SK-N-SH treated with all-trans-retinoic acid at 6 μM for 48 hours (cell line): Measurements from ENCODE around the gene RGL3.

Source experiments
- ARNTL ChIP-seq: fragments of 450-650 bp; formaldehyde crosslinking; IDR thresholded peaks from 2 replicates; pipeline ENCODE4 v1.5.0; 2020; ENCODE audit warnings: low read depth, mild to moderate bottlenecking, moderate library complexity, borderline replicate concordance
- BACH2 ChIP-seq: fragments of 250-450 bp; sonication (Bioruptor Pico); IDR thresholded peaks from 2 replicates; pipeline ENCODE4 v1.9.0; 2021; ENCODE audit warnings: mild to moderate bottlenecking, borderline replicate concordance
- CREB5 ChIP-seq: fragments of 250-450 bp; sonication (Bioruptor Pico); IDR thresholded peaks from 2 replicates; pipeline ENCODE4 v1.5.1; 2020; ENCODE audit warnings: low read depth, mild to moderate bottlenecking, moderate library complexity
- CSDC2 ChIP-seq: fragments of 250-450 bp; sonication (Bioruptor Pico); IDR thresholded peaks from 2 replicates; pipeline ENCODE4 v1.5.0; 2020; ENCODE audit warnings: mild to moderate bottlenecking, moderate library complexity
- ESRRG ChIP-seq: fragments of 250-450 bp; sonication (Bioruptor Pico); IDR thresholded peaks from 2 replicates; pipeline ENCODE4 v1.6.1; 2021; ENCODE audit warnings: mild to moderate bottlenecking
- GLIS3 ChIP-seq: fragments of 250-450 bp; sonication (Bioruptor Pico); IDR thresholded peaks from 2 replicates; pipeline ENCODE4 v1.5.0; 2020; ENCODE audit warnings: mild to moderate bottlenecking, moderate library complexity
- OSR1 ChIP-seq: fragments of 250-450 bp; sonication (Bioruptor Pico); IDR thresholded peaks from 2 replicates; pipeline ENCODE4 v1.8.0; 2022; ENCODE audit warnings: moderate library complexity, mild to moderate bottlenecking, inconsistent platforms
- POU6F1 ChIP-seq: fragments of 250-450 bp; sonication (Bioruptor Pico); IDR thresholded peaks from 2 replicates; pipeline ENCODE4 v1.8.0; 2021; ENCODE audit warnings: low read depth, mild to moderate bottlenecking, moderate library complexity, borderline replicate concordance
- PPARA ChIP-seq: fragments of 250-450 bp; sonication (Bioruptor Pico); IDR thresholded peaks from 2 replicates; pipeline ENCODE4 v1.5.0; 2020; ENCODE audit warnings: mild to moderate bottlenecking, borderline replicate concordance
- TOX ChIP-seq: fragments of 250-450 bp; sonication (Bioruptor Pico); IDR thresholded peaks from 2 replicates; pipeline ENCODE4 v1.8.0; 2021; ENCODE audit warnings: mild to moderate bottlenecking, moderate library complexity, borderline replicate concordance
- ZFP3 ChIP-seq: fragments of 250-450 bp; sonication (Bioruptor Pico); IDR thresholded peaks from 2 replicates; pipeline ENCODE4 v1.5.0; 2020; ENCODE audit warnings: mild to moderate bottlenecking, moderate library complexity
- ZFP30 ChIP-seq: fragments of 450-650 bp; formaldehyde crosslinking; IDR thresholded peaks from 2 replicates; pipeline ENCODE4 v1.5.0; 2022; ENCODE audit warnings: mild to moderate bottlenecking, moderate library complexity
- TF ChIP-seq, protein P1 (sequence below): fragments of 250-450 bp; sonication (Bioruptor Pico); IDR thresholded peaks from 2 replicates; pipeline ENCODE4 v1.8.0; 2020; ENCODE audit warnings: mild to moderate bottlenecking, moderate library complexity, borderline replicate concordance

DNA sequence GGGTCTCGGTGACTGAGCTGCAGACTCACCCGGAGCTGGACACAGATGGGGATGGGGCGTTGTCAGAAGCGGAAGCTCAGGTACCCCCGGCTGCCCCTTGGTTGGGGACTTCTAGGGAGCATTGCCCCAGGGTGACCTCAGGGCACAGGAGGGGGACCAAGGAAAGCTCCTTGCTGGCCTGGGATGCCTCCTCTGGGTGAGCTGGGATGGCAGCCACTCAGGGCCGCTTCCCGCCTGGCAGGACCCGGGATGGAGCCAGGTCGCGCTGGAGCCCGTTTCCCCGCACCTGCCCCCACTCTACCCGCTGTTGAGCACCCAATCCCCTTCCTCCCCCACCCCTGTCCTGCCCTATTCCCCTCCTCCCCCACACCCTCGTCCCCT, 27.1 kb upstream of the RGL3 start:
- TF ChIP-seq POU6F1 (CRISPR knock-in tag) (no peak), ARNTL (no peak), ESRRG (CRISPR knock-in tag) (no peak), PPARA (CRISPR knock-in tag) (no peak), OSR1 (CRISPR knock-in tag) (no peak), CREB5 (CRISPR knock-in tag) (no peak), ZFP30 (no peak), GLIS3 (CRISPR knock-in tag) (no peak), BACH2 (no peak), CSDC2 (CRISPR knock-in tag) (no peak), ZFP3 (CRISPR knock-in tag) (no peak), TOX (CRISPR knock-in tag) (no peak)
- TF ChIP-seq, protein P1, sequence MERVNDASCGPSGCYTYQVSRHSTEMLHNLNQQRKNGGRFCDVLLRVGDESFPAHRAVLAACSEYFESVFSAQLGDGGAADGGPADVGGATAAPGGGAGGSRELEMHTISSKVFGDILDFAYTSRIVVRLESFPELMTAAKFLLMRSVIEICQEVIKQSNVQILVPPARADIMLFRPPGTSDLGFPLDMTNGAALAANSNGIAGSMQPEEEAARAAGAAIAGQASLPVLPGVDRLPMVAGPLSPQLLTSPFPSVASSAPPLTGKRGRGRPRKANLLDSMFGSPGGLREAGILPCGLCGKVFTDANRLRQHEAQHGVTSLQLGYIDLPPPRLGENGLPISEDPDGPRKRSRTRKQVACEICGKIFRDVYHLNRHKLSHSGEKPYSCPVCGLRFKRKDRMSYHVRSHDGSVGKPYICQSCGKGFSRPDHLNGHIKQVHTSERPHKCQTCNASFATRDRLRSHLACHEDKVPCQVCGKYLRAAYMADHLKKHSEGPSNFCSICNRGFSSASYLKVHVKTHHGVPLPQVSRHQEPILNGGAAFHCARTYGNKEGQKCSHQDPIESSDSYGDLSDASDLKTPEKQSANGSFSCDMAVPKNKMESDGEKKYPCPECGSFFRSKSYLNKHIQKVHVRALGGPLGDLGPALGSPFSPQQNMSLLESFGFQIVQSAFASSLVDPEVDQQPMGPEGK, result no peak
